IMR-90 (cell line): Measurements from ENCODE around the gene STARD10. TPM values are rescaled to one million over a fixed set of nuclear protein-coding genes. Genes with fewer than 3 reads are reported as not detected.
A peak's percentile ranks its signal among the peaks of the same experiment; 100 is the strongest.

ENCODE experiments used
- ATAC-seq: fragments of 200-7000 bp; cut with Tn5 transposase; 2 replicates; pipeline ENCODE4 v1.9.1; 2020; ENCODE audit warnings: low read depth, mild to moderate bottlenecking, moderate library complexity
- BruUV-seq: library from RNA; stranded (reverse); fragments of 400-500 nt; replicated peaks from 2 replicates; lab custom pipeline; 2021; lab: Mats Ljungman, UMichigan
- CTCF ChIA-PET: fragments of 300-600 bp; formaldehyde crosslinking; extraction: SDS; loops from one replicate; lab custom pipeline; 2021; ENCODE audit warnings: antibody characterized with exemption; lab: Yijun Ruan, JAX
- POLR2A ChIA-PET: fragments of 300-600 bp; sonication (Branson Sonifier 250); formaldehyde crosslinking; loops from one replicate; lab custom pipeline; 2022; ENCODE audit warnings: antibody characterized with exemption; ENCODE audit not compliant: unreplicated experiment; lab: Charles Lee
- DNase-seq: peaks from one replicate; pipeline ENCODE4 v3.0.0; 2013
- H2AFZ ChIP-seq: replicated peaks from 2 replicates; pipeline ENCODE3; 2013; ENCODE audit warnings: low read length, mild to moderate bottlenecking; ENCODE audit not compliant: poor library complexity
- H2AK5ac ChIP-seq: 2 replicates; pipeline ENCODE4 v1.6.1; 2013; ENCODE audit warnings: low read depth, low read length, inconsistent platforms
- H2AK9ac ChIP-seq: replicated peaks from 2 replicates; pipeline ENCODE3; 2013; ENCODE audit warnings: mild to moderate bottlenecking, low read depth, low read length, moderate library complexity; ENCODE audit not compliant: poor library complexity
- H2BK120ac ChIP-seq: 2 replicates; pipeline ENCODE4 v1.6.1; 2013; ENCODE audit warnings: low read depth, low read length, inconsistent platforms
- H2BK15ac ChIP-seq: 3 replicates; pipeline ENCODE4 v1.6.1; 2013; ENCODE audit warnings: low read depth, low read length, inconsistent platforms
- H2BK20ac ChIP-seq: 2 replicates; pipeline ENCODE4 v1.6.1; 2013; ENCODE audit warnings: low read depth, mild to moderate bottlenecking, inconsistent platforms, low read length, moderate library complexity
- H2BK5ac ChIP-seq: 2 replicates; pipeline ENCODE4 v1.6.1; 2013; ENCODE audit warnings: mild to moderate bottlenecking, low read depth, low read length, inconsistent platforms; ENCODE audit not compliant: poor library complexity, severe bottlenecking
- H3K14ac ChIP-seq: replicated peaks from 2 replicates; pipeline ENCODE4 v1.6.1; 2013; ENCODE audit warnings: low read depth, low read length, inconsistent platforms
- H3K18ac ChIP-seq: 2 replicates; pipeline ENCODE4 v1.6.1; 2013; ENCODE audit warnings: low read depth, low read length, control low read depth
- H3K23ac ChIP-seq: 2 replicates; pipeline ENCODE4 v1.6.1; 2013; ENCODE audit warnings: low read depth, low read length, inconsistent platforms
- H3K27ac ChIP-seq: 2 replicates; pipeline ENCODE4 v1.5.1; 2013; ENCODE audit warnings: mild to moderate bottlenecking, control low read depth, low read length; ENCODE audit not compliant: insufficient read depth
- H3K27me3 ChIP-seq: 2 replicates; pipeline ENCODE4 v1.6.1; 2013; ENCODE audit warnings: low read length; ENCODE audit not compliant: control insufficient read depth, insufficient read depth
- H3K36me3 ChIP-seq: 2 replicates; pipeline ENCODE4 v1.6.1; 2013; ENCODE audit warnings: low read length, mixed read lengths; ENCODE audit not compliant: control insufficient read depth, insufficient read depth
- H3K4ac ChIP-seq: 2 replicates; pipeline ENCODE4 v1.6.1; 2013; ENCODE audit warnings: low read depth, low read length, inconsistent platforms
- H3K4me1 ChIP-seq: 2 replicates; pipeline ENCODE4 v1.6.1; 2013; ENCODE audit warnings: low read length, mixed read lengths; ENCODE audit not compliant: control insufficient read depth, insufficient read depth
- H3K4me2 ChIP-seq: 2 replicates; pipeline ENCODE4 v1.6.1; 2013; ENCODE audit warnings: low read depth, mild to moderate bottlenecking, control low read depth, low read length, moderate library complexity
- H3K4me3 ChIP-seq: 2 replicates; pipeline ENCODE4 v1.5.1; 2013; ENCODE audit warnings: low read depth, mild to moderate bottlenecking, control low read depth, low read length, moderate library complexity; ENCODE audit not compliant: insufficient read depth
- H3K56ac ChIP-seq: 2 replicates; pipeline ENCODE4 v1.6.1; 2013; ENCODE audit warnings: low read length, inconsistent platforms; ENCODE audit not compliant: insufficient read depth; ENCODE audit errors: extremely low read depth
- H3K79me1 ChIP-seq, 2 experiments: 2 replicates each; pipeline ENCODE4 v1.6.1; 2013; ENCODE audit warnings: low read length in 2 of 2, inconsistent platforms in 1 of 2, low read depth in 1 of 2
- H3K9ac ChIP-seq: 2 replicates; pipeline ENCODE4 v1.6.1; 2013; ENCODE audit warnings: low read depth, low read length, control low read depth
- H3K9me1 ChIP-seq: 2 replicates; pipeline ENCODE4 v1.6.1; 2013; ENCODE audit warnings: low read length, inconsistent platforms; ENCODE audit not compliant: insufficient read depth
- H3K9me3 ChIP-seq: 2 replicates; pipeline ENCODE4 v1.6.1; 2013; ENCODE audit warnings: low read length; ENCODE audit not compliant: control insufficient read depth, insufficient read depth
- H4K20me1 ChIP-seq: 2 replicates; pipeline ENCODE4 v1.6.1; 2013; ENCODE audit warnings: low read length, inconsistent platforms; ENCODE audit not compliant: insufficient read depth
- H4K5ac ChIP-seq: 2 replicates; pipeline ENCODE4 v1.6.1; 2013; ENCODE audit warnings: mild to moderate bottlenecking, low read depth, low read length, control low read depth
- H4K8ac ChIP-seq, 2 experiments: 2 replicates each; pipeline ENCODE4 v1.6.1; 2013; ENCODE audit warnings: low read depth in 2 of 2, low read length in 2 of 2, control low read depth in 1 of 2, inconsistent platforms in 1 of 2
- H4K91ac ChIP-seq: 2 replicates; pipeline ENCODE4 v1.6.1; 2013; ENCODE audit warnings: low read depth, low read length, inconsistent platforms; ENCODE audit not compliant: insufficient read depth
- BHLHE40 ChIP-seq: fragments of 150-350 bp; IDR thresholded peaks from 2 replicates; pipeline ENCODE4 v1.6.1; 2016; ENCODE audit warnings: mild to moderate bottlenecking, low read depth, low read length
- CEBPB ChIP-seq: IDR thresholded peaks from 2 replicates; pipeline ENCODE4 v1.6.1; 2012; ENCODE audit warnings: low read depth, low read length, improper control_type of control experiment
- CHD1 ChIP-seq: IDR thresholded peaks from 2 replicates; pipeline ENCODE4 v1.6.1; 2012; ENCODE audit warnings: low read depth, low read length, improper control_type of control experiment
- FOS ChIP-seq: fragments of 150-350 bp; IDR thresholded peaks from 2 replicates; pipeline ENCODE4 v1.6.1; 2016; ENCODE audit warnings: low read depth, low read length
- MAFK ChIP-seq: IDR thresholded peaks from 2 replicates; pipeline ENCODE4 v1.6.1; 2012; ENCODE audit warnings: low read depth, low read length, improper control_type of control experiment
- MAZ ChIP-seq: IDR thresholded peaks from 2 replicates; pipeline ENCODE4 v1.6.1; 2012; ENCODE audit warnings: low read depth, mild to moderate bottlenecking, low read length, improper control_type of control experiment, moderate library complexity, borderline replicate concordance
- MXI1 ChIP-seq: IDR thresholded peaks from 2 replicates; pipeline ENCODE4 v1.6.1; 2012; ENCODE audit warnings: low read depth, mild to moderate bottlenecking, low read length, moderate library complexity, borderline replicate concordance
- NFE2L2 ChIP-seq: fragments of 150-350 bp; IDR thresholded peaks from 2 replicates; pipeline ENCODE4 v1.6.1; 2016; ENCODE audit warnings: low read depth, mild to moderate bottlenecking, low read length
- POLR2A ChIP-seq: IDR thresholded peaks from 2 replicates; pipeline ENCODE4 v1.6.1; 2012; ENCODE audit warnings: mild to moderate bottlenecking, low read depth, low read length
- RAD21 ChIP-seq: IDR thresholded peaks from 2 replicates; pipeline ENCODE4 v1.6.1; 2012; ENCODE audit warnings: low read length, improper control_type of control experiment
- RFX5 ChIP-seq: IDR thresholded peaks from 2 replicates; pipeline ENCODE4 v1.8.0; 2012; ENCODE audit warnings: low read depth, mild to moderate bottlenecking, low read length, moderate library complexity
- SMC3 ChIP-seq: fragments of 150-350 bp; IDR thresholded peaks from 2 replicates; pipeline ENCODE4 v1.6.1; 2016; ENCODE audit warnings: low read depth, mild to moderate bottlenecking, antibody characterized with exemption, low read length, moderate library complexity
- WGBS, 2 experiments: methylation state at CpG; one replicate each; pipeline versions ENCODE4 v1.1.5 to v1.1.7; 2013; ENCODE audit warnings: missing lambda C conversion rate in 2 of 2; ENCODE audit not compliant: insufficient read length in 1 of 2; ENCODE audit errors: extremely low coverage in 2 of 2; 5-methylcytosine and 5-hydroxymethylcytosine counted together
- dilution Hi-C: fragments of 300-500 bp; cut with HindIII; formaldehyde crosslinking; loops from one replicate; pipeline ENCODE4 v1.14.3; 2018; ENCODE audit warnings: low sequenced_read_pairs; ENCODE audit not compliant: unreplicated experiment
- in situ Hi-C: fragments of 300-500 bp; cut with MboI; formaldehyde crosslinking; loops from 3 replicates; pipeline ENCODE4 v1.14.3; 2019; ENCODE audit warnings: low sequenced_read_pairs, inconsistent platforms, mixed read lengths
- intact Hi-C: fragments of 100-400 bp; cut with micrococcal nuclease; formaldehyde crosslinking; loops from 2 replicates; pipeline ENCODE4 v1.10.0; 2022
- polyA plus RNA-seq, 3 experiments: library from polyadenylated mRNA; depleted of rRNA; stranded (reverse); fragments of >200 nt; gene quantifications; 2 replicates each; pipeline ENCODE4 v1.2.3, GENCODE V29; 2012; ENCODE audit warnings: low replicate concordance in 1 of 3
- total RNA-seq: library from RNA; depleted of rRNA; stranded (reverse); fragments of >200 nt; gene quantifications from 2 replicates; pipeline ENCODE4 v1.2.3, GENCODE V29; 2012
- TF ChIP-seq, protein P1 (sequence below): conservative IDR thresholded peaks from 2 replicates; pipeline ENCODE4 v1.5.1; 2012; ENCODE audit warnings: mild to moderate bottlenecking, low read depth, low read length, improper control_type of control experiment
- TF ChIP-seq, protein P2 (sequence below): fragments of 150-350 bp; IDR thresholded peaks from 2 replicates; pipeline ENCODE4 v1.6.1; 2017; ENCODE audit warnings: mild to moderate bottlenecking, antibody characterized with exemption, low read length, low read depth
- TF ChIP-seq, protein P3 (sequence below): fragments of 150-350 bp; IDR thresholded peaks from 2 replicates; pipeline ENCODE4 v1.6.1; 2016; ENCODE audit warnings: low read depth, mild to moderate bottlenecking, low read length, moderate library complexity, borderline replicate concordance

STARD10 gene
- total and polyA plus RNA-seq, 2 of the 4 experiments (the other 2 are of a cell fraction): 23.8 to 37.4 TPM

DNA sequence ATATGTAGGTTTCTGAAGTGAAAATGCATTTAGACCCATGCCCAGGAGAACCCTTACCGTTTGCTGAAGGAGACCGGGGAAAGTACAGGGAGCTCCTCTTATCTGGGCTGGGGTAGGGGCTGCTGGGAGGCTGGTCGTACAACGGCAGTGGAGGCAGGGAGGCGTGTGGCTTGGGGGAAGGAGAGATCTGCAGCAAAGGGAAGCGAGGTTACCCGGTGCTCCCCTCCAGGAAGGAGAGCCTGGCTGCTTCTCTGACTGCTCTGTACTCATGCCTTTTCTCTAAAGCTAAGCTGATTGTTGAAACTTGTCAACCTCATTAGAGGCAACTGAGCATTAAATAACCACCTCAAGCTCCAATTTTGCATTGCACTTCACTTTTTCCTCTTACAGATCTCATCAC is 47.5 kb upstream of the STARD10 start:
- Histone ChIP-seq H3K23ac (no peak overlapping the region), H3K9me3 (no peaks in the 10 kb centered on the region), H3K18ac (0 out of 2 replicates have a peak overlapping the region, but pooled peaks have one; percentile 9), H4K20me1 (no peaks in the 10 kb centered on the region), H3K9ac (no peak overlapping the region), H3K4ac (peak overlapping the region; percentile 73), H4K91ac (0 out of 2 replicates have a peak overlapping the region, but pooled peaks have one; percentile 3), H3K79me1 (peaks cover 6 to 18% of the 10 kb centered on the region in 2 experiments; a peak in 3 of 4 replicates), H3K36me3 (peaks cover 14% of the 10 kb centered on the region), H2AK5ac (peak overlapping the region; percentile 84; the same call in 1 of the 2 replicates), H4K5ac (no peak overlapping the region), H3K4me1 (peaks cover 9% of the 10 kb centered on the region), H3K14ac (no peak overlapping the region), H4K8ac (no peak overlapping the region), H2BK120ac (peak overlapping the region; percentile 39; the same call in 1 of the 2 replicates), H2BK15ac (no peak overlapping the region; the same call in 2 of the 3 replicates), H3K9me1 (peaks cover 20% of the 10 kb centered on the region), H3K56ac (no peak overlapping the region), H3K4me3 (no peak overlapping the region), H3K27me3 (no peaks in the 10 kb centered on the region), H2AFZ (no peak overlapping the region), H2AK9ac (peak overlapping the region; percentile 13), H3K4me2 (no peak overlapping the region), H3K27ac (peak overlapping the region; percentile 23; the same call in 1 of the 2 replicates), H2BK5ac (peak overlapping the region; percentile 11), H2BK20ac (no peak overlapping the region; the same call in 1 of the 2 replicates)
- DNase-seq (no peak), ATAC-seq (no peak)
- TF ChIP-seq NFE2L2 (no peak), CHD1 (no peak), BHLHE40 (no peak), CEBPB (no peak), MXI1 (no peak), RFX5 (no peak), FOS (no peak), SMC3 (no peak), MAFK (no peak), RAD21 (no peak), POLR2A (no peak), MAZ (no peak)
- TF ChIP-seq, protein P1, sequence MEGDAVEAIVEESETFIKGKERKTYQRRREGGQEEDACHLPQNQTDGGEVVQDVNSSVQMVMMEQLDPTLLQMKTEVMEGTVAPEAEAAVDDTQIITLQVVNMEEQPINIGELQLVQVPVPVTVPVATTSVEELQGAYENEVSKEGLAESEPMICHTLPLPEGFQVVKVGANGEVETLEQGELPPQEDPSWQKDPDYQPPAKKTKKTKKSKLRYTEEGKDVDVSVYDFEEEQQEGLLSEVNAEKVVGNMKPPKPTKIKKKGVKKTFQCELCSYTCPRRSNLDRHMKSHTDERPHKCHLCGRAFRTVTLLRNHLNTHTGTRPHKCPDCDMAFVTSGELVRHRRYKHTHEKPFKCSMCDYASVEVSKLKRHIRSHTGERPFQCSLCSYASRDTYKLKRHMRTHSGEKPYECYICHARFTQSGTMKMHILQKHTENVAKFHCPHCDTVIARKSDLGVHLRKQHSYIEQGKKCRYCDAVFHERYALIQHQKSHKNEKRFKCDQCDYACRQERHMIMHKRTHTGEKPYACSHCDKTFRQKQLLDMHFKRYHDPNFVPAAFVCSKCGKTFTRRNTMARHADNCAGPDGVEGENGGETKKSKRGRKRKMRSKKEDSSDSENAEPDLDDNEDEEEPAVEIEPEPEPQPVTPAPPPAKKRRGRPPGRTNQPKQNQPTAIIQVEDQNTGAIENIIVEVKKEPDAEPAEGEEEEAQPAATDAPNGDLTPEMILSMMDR: no peak
- TF ChIP-seq, protein P2, sequence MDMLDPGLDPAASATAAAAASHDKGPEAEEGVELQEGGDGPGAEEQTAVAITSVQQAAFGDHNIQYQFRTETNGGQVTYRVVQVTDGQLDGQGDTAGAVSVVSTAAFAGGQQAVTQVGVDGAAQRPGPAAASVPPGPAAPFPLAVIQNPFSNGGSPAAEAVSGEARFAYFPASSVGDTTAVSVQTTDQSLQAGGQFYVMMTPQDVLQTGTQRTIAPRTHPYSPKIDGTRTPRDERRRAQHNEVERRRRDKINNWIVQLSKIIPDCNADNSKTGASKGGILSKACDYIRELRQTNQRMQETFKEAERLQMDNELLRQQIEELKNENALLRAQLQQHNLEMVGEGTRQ: no peak
- TF ChIP-seq, protein P3, sequence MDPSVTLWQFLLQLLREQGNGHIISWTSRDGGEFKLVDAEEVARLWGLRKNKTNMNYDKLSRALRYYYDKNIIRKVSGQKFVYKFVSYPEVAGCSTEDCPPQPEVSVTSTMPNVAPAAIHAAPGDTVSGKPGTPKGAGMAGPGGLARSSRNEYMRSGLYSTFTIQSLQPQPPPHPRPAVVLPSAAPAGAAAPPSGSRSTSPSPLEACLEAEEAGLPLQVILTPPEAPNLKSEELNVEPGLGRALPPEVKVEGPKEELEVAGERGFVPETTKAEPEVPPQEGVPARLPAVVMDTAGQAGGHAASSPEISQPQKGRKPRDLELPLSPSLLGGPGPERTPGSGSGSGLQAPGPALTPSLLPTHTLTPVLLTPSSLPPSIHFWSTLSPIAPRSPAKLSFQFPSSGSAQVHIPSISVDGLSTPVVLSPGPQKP: no peak
- dilution Hi-C loops: no loop called here
- BruUV-seq: no TSS peak
- ChIA-PET POLR2A (no interaction called here), CTCF (interaction anchor here (0.9 kb wide), 1 partner anchor 9 kb away, joined by 4 read pairs; no protein-coding TSS in a partner anchor)
- intact Hi-C loops: no loop called here
- no CpG with 5 or more reads among the region's 7 CpGs for WGBS, 2 experiments
- in situ Hi-C loops: no loop called here
